Naive thymus-derived CD8-positive, alpha-beta T cell (primary cell): ENCODE measurements around the gene KRT6B. TPM values are rescaled to one million over a fixed set of nuclear protein-coding genes. Genes with fewer than 3 reads are reported as not detected.

Experiments
- ATAC-seq, 2 donors: fragments of 150-1000 bp; cut with Tn5 transposase in 1 of 2; sonication (Bioruptor Pico), chemical (Tn5 transposase) in 1 of 2; 1 replicate in 1 of 2; 2 replicates in 1 of 2; pipeline ENCODE4 v1.10.0; 2021; ENCODE audit warnings: mild to moderate bottlenecking in 2 of 2, moderate library complexity in 2 of 2
- POLR2A ChIA-PET: fragments of 350-600 bp; sonication (Branson Sonifier 250); formaldehyde crosslinking; loops from one replicate; lab custom pipeline; 2021; ENCODE audit warnings: antibody characterized with exemption; lab: Charles Lee
- DNase-seq, 10 donors: peaks; one replicate each; pipeline versions ENCODE4 v3.0.0 to v3.0.0-alpha.2; 2020 to 2022
- H3K27ac Mint-ChIP-seq, 10 donors: one replicate each; pipeline ENCODE4 v1.8.0; 2020 to 2022; ENCODE audit warnings: mild to moderate bottlenecking in 10 of 10, mixed read lengths in 10 of 10, moderate library complexity in 4 of 10, inconsistent platforms in 1 of 10
- H3K27me3 Mint-ChIP-seq, 5 donors: one replicate each; pipeline ENCODE4 v1.8.0; 2021 to 2022; ENCODE audit warnings: mixed read lengths in 5 of 5
- H3K36me3 Mint-ChIP-seq, 3 donors: one replicate each; pipeline ENCODE4 v1.8.0; 2020 to 2022; ENCODE audit warnings: mixed read lengths in 3 of 3, mild to moderate bottlenecking in 2 of 3, inconsistent platforms in 1 of 3
- H3K4me1 Mint-ChIP-seq, 4 donors: one replicate each; pipeline ENCODE4 v1.8.0; 2021 to 2022; ENCODE audit warnings: mixed read lengths in 4 of 4
- H3K4me3 Mint-ChIP-seq, 10 donors: one replicate each; pipeline ENCODE4 v1.8.0; 2020 to 2022; ENCODE audit warnings: mild to moderate bottlenecking in 10 of 10, mixed read lengths in 10 of 10, moderate library complexity in 6 of 10, inconsistent platforms in 1 of 10
- H3K9me3 Mint-ChIP-seq, 9 donors: one replicate each; pipeline ENCODE4 v1.8.0; 2020 to 2022; ENCODE audit warnings: mixed read lengths in 9 of 9, mild to moderate bottlenecking in 3 of 9, inconsistent platforms in 1 of 9, moderate library complexity in 1 of 9
- polyA plus RNA-seq, 3 donors: library from polyadenylated mRNA; unstranded; fragments of 300-500 nt; fragmentation: Illumina TruSeq; gene quantifications; one replicate each; pipeline ENCODE4 v1.2.3, GENCODE V29; 2021
- total RNA-seq, 8 experiments: library from RNA in 2 of 8; stranded (reverse) in 2 of 8; gene quantifications; one replicate each; pipeline ENCODE4 v1.2.3 and lab custom pipeline; 2021 to 2026

Gene KRT6B
- total and polyA plus RNA-seq, 5 experiments from 2014 or later: not detected

DNA sequence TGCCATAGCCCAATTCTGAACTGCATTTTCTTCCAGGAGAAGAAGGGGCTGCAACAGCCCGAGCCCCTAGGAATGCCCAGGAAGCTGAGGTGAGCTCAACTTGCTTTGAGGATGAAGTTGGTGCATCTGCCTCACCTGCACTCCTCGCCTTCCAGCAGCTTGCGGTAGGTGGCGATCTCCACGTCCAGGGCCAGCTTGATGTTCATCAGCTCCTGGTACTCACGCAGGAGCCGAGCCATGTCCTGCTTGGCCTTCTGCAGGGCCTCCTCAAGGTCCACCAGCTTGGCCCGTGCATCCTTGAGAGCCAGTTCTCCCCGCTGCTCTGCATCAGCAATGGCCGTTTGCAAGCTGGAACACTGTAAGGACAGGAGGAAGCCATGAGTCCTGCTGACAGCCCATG lies 23.8 kb downstream of the KRT6B start:
- DNase-seq (no peak), ATAC-seq (no peak)
- Mint-ChIP-seq H3K4me1 (peaks cover 0 to 1% (median 0%) of the 10 kb centered on the region in 4 donors), H3K4me3 (no peak overlapping the region), H3K27me3 (peaks cover 8 to 68% (median 19%) of the 10 kb centered on the region in 5 donors), H3K9me3 (no peaks in the 10 kb centered on the region), H3K36me3 (no peaks in the 10 kb centered on the region), H3K27ac (no peak overlapping the region)
- POLR2A ChIA-PET: interaction anchor here (1.3 kb wide), 1 partner anchor 120 kb away, joined by 3 read pairs; no protein-coding TSS in a partner anchor

DNA sequence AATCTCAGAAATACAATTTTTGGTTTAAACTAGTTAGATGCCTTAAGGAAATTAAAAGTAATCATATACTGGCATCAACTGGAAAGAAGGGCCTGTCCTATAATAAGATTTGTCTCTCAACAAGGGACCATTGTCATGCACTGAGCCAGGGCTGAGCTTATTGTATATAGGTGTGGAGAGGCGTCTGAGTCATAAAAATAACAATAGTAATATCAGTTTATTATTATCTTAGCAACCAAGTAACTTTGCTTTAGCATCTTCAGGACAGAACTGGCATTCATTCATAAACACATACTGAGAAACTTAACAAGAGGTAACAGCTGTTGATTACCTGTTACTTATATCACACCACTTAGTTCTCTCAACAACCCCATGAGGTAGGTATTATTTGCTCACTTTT lies 24.9 kb downstream of the KRT6B start:
- Mint-ChIP-seq H3K4me3 (no peak overlapping the region), H3K9me3 (no peaks in the 10 kb centered on the region), H3K4me1 (peaks cover 0 to 1% (median 0%) of the 10 kb centered on the region in 4 donors), H3K27me3 (peaks cover 4 to 66% (median 14%) of the 10 kb centered on the region in 5 donors), H3K36me3 (no peaks in the 10 kb centered on the region), H3K27ac (no peak overlapping the region)
- POLR2A ChIA-PET: interaction anchor here (0.8 to 1.3 kb wide), 2 partner anchors 53 to 121 kb away, joined by 3 read pairs; no protein-coding TSS in a partner anchor
- DNase-seq (no peak), ATAC-seq (no peak)

DNA sequence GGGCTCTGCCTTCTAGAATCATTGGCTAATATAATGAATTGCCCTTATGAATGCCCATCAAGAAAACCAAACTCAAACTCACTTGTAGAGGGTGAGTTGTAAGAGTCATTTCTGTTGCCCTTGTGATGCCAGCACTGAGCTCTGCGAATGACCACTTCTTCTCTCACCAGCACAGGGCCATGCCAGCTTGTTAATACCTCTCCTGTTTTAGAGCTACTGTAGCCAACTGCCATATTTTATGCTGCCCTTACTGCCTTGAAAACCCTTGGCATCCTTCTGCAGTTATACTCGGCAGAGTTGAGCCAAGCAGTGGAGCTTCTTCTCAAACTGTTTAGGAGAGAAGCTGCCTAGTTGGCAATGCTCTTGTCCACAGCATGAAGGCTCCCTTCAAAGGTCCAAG lies 25.9 kb downstream of the KRT6B start:
- H3K36me3 Mint-ChIP-seq: no peaks in the 10 kb centered on the region
- peaks cover 4 to 64% (median 14%) of the 10 kb centered on the region in 5 donors for H3K27me3 Mint-ChIP-seq

DNA sequence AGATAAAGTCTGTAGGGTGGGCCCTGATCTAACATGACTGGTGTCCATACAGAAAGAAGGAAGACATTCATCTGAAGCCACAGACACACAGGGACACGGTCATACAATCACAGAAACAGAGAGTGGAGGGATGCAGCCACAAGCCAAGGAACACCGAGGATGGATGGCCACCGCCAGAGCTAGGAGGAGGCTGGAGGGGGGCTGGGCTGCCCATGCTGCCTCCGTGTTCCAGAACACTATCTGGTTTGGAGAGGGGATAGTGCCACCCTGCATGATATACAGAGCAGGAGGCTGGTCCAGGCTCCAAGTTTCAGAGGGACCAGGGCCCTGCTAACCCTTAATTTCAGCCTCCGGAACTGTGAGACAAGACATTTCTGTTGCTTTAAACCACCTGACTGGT lies 26.5 kb downstream of the KRT6B start:
- H3K4me3 Mint-ChIP-seq: no peak overlapping the region
- DNase-seq: no peak
- no peaks in the 10 kb centered on the region for H3K9me3 Mint-ChIP-seq
- peaks cover 0 to 1% (median 0%) of the 10 kb centered on the region in 4 donors for H3K4me1 Mint-ChIP-seq
- ATAC-seq: no peak
- POLR2A ChIA-PET: no interaction called here
- peaks cover 4 to 58% (median 12%) of the 10 kb centered on the region in 5 donors for H3K27me3 Mint-ChIP-seq
- H3K27ac Mint-ChIP-seq: no peak overlapping the region
- no peaks in the 10 kb centered on the region for H3K36me3 Mint-ChIP-seq

More for the DNA sequence above, 25.9 kb downstream of the KRT6B start:
- Mint-ChIP-seq H3K27ac (no peak overlapping the region), H3K9me3 (no peaks in the 10 kb centered on the region), H3K4me1 (peaks cover 0 to 1% (median 0%) of the 10 kb centered on the region in 4 donors), H3K4me3 (no peak overlapping the region)
- POLR2A ChIA-PET: no interaction called here
- DNase-seq: no peak
- no peak for ATAC-seq

DNA sequence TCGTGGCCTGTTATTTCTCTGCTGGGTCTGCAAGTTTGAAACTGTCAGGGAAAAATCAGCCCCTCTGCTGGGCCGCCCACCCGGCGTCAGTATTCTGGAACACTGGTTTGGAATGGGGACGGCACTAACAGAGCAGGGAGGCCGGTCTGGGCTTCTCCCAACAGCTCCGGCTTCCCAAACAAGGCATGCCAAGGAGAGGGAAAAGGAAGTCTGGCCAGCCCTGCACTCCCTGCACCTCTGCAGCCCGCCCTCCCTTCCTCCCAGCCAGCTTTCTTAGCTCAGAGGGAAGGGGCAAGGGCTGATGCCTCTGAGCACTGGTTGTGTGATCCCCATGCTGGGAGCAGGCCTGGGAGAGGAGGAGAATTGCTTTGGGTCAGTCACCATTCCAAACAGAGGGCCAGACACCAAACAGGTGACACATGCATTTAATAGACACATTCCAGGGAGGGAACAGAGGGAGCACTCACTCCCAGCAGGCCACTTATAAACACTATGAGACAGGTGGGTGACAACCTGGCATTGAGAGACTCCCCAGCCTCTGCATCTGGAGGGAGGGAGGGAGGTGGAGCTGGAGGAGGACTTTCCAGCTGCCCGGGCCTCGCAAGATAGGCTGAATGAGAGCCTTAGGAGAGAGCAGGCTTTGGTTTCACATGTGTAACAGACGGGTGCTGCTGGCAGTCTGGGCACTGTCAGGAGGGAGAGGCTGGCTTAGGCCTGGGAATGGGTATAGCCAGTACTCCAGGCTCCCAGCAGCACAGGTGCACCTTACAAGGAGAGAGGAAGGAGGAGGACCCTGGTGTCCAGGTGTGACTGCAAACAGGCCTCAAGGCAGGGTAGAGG lies 28.1 kb downstream of the KRT6B start:
- DNase-seq (no peak), ATAC-seq (no peak)
- Mint-ChIP-seq H3K9me3 (no peaks in the 10 kb centered on the region), H3K4me1 (peaks cover 0 to 9% (median 2%) of the 10 kb centered on the region in 4 donors), H3K4me3 (no peak overlapping the region), H3K27ac (peak overlapping the region in 1 of 10 donors; percentile 74), H3K27me3 (peaks cover 4 to 42% (median 8%) of the 10 kb centered on the region in 5 donors), H3K36me3 (no peaks in the 10 kb centered on the region)
- POLR2A ChIA-PET: no interaction called here

DNA sequence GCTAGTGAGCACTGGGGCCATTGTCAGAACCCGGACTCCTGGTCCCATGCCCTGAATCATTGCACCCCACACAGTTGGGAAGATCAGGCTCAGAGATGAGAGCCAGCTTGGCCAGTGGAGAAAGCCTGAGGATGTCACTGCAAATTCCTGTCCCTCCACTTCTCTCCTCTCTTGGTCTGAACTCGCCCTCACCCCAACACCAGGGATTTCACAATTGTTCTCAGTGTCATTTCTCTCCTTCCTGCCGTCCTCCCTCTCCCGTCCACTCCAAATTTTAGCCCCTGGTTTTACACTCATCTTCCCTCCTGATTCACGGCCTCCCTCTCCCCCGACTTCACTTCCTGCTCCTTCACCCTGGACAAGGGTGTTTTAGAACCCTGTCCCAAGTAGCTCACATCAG lies 28.9 kb downstream of the KRT6B start:
- POLR2A ChIA-PET: no interaction called here
- peaks cover 0 to 9% (median 2%) of the 10 kb centered on the region in 4 donors for H3K4me1 Mint-ChIP-seq
- DNase-seq: no peak
- ATAC-seq: no peak
- peak overlapping the region in 1 of 10 donors; percentile 77 for H3K27ac Mint-ChIP-seq
- no peak overlapping the region for H3K4me3 Mint-ChIP-seq
- H3K36me3 Mint-ChIP-seq: no peaks in the 10 kb centered on the region
- no peaks in the 10 kb centered on the region for H3K9me3 Mint-ChIP-seq
- peaks cover 4 to 35% (median 7%) of the 10 kb centered on the region in 5 donors for H3K27me3 Mint-ChIP-seq

DNA sequence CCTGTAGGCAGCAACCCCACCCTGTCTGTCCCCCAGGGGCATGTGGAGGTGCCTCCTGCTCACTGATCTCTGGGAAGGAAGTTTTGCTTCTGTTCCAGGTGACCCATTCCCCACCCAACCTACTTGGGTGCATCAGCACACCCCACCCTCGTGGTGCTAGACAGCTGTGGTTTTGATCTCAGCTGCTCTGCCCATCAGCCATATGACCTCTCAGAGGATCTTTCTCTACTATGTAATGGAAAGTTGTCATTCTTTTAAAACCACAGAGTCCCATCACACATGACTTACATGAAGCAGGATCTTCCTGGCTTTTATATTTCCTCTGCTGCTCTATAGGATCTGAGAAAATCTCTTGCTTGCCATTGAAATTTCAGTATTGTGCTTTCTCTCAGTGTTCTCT lies 32.3 kb downstream of the KRT6B start:
- Mint-ChIP-seq H3K4me3 (no peak overlapping the region), H3K4me1 (peaks cover 0 to 9% (median 2%) of the 10 kb centered on the region in 4 donors), H3K27ac (no peak overlapping the region), H3K36me3 (no peaks in the 10 kb centered on the region), H3K27me3 (peaks cover 2 to 40% (median 11%) of the 10 kb centered on the region in 5 donors), H3K9me3 (no peaks in the 10 kb centered on the region)
- ATAC-seq: no peak
- POLR2A ChIA-PET: no interaction called here
- DNase-seq: no peak

DNA sequence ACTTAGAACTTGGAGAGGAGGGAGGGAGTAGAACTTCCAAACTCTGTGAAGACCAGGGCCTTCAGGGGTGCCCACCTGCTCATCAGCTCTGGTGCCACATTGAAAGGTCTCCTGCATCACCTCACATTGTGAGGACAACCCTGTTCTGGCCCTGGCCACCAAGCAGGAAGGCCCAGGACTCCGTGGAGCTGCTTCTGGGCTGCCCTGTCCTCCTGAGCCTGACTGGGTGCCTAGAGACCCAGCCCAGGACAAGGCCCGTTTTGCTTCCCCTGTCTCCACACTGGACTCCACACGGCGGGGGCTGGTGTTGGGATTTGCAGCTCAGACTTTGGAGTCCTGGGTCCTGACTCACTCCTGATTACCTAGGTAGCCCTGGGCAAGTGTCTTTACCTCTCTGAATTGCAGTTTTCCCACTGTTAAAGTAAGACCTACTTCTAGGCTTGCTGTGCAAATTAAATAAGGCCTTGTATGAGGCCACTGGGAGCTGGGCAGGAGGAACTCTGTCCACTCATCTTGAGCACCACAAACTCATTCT lies 33.3 kb downstream of the KRT6B start:
- Mint-ChIP-seq H3K4me1 (peaks cover 0 to 9% (median under 1%) of the 10 kb centered on the region in 4 donors), H3K9me3 (no peaks in the 10 kb centered on the region), H3K27me3 (peaks cover 1 to 34% (median 14%) of the 10 kb centered on the region in 5 donors), H3K4me3 (no peak overlapping the region), H3K36me3 (no peaks in the 10 kb centered on the region), H3K27ac (peak overlapping the region in 1 of 10 donors; percentile 49)
- no peak for ATAC-seq
- DNase-seq: no peak
- POLR2A ChIA-PET: no interaction called here

DNA sequence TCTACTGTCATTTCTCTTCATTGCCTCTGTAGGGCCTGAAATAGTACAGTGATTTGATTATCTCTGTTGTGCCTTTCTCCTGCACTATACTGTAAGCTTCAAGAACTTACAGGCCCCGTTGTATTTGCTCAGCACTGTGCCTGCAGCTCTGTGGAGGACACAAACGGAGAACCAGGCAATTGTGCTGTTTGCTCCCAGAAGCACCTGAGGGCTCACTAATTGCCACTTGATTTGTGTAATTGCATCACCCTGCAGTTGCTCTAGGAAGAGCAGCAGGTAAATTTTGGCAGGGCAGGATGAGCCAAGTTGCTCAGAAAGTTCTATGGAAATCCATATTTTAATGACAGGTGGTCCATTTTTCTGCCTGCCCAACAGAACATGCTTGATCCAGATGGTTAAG lies 34.2 kb downstream of the KRT6B start:
- peak overlapping the region in 1 of 10 donors; percentile 1 for H3K27ac Mint-ChIP-seq
- H3K27me3 Mint-ChIP-seq: peaks cover 2 to 25% (median 16%) of the 10 kb centered on the region in 5 donors
- H3K4me1 Mint-ChIP-seq: peaks cover 0 to 9% (median under 1%) of the 10 kb centered on the region in 4 donors
- ATAC-seq (no peak), DNase-seq (peak in 1 of 10 donors; percentile 8)
- H3K9me3 Mint-ChIP-seq: no peaks in the 10 kb centered on the region
- H3K36me3 Mint-ChIP-seq: no peaks in the 10 kb centered on the region
- POLR2A ChIA-PET: no interaction called here
- H3K4me3 Mint-ChIP-seq: no peak overlapping the region

DNA sequence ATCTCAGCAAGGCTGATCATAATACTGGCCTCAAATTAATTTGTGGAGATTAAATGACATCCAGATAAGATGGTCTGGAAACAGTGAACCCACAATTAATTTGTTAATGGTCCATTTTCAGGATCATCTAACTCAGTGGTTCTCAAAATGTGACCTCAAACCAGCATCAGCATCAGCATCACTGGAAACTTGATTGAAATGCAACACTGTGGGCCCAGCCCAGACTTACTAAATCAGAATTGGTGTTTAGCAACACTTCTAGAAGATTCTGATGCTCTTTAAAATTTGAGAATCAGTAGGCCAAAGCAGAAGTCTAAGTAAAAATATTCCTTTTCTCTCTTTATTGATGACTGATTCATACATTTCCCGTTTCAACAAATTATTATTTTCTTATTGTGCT lies 35.2 kb downstream of the KRT6B start:
- H3K4me3 Mint-ChIP-seq: no peak overlapping the region
- H3K4me1 Mint-ChIP-seq: peaks cover 0 to 9% (median under 1%) of the 10 kb centered on the region in 4 donors
- DNase-seq (no peak), ATAC-seq (no peak)
- no peaks in the 10 kb centered on the region for H3K36me3 Mint-ChIP-seq
- no peak overlapping the region for H3K27ac Mint-ChIP-seq
- peaks cover 4 to 22% (median 16%) of the 10 kb centered on the region in 5 donors for H3K27me3 Mint-ChIP-seq
- H3K9me3 Mint-ChIP-seq: no peaks in the 10 kb centered on the region
- POLR2A ChIA-PET: no interaction called here

DNA sequence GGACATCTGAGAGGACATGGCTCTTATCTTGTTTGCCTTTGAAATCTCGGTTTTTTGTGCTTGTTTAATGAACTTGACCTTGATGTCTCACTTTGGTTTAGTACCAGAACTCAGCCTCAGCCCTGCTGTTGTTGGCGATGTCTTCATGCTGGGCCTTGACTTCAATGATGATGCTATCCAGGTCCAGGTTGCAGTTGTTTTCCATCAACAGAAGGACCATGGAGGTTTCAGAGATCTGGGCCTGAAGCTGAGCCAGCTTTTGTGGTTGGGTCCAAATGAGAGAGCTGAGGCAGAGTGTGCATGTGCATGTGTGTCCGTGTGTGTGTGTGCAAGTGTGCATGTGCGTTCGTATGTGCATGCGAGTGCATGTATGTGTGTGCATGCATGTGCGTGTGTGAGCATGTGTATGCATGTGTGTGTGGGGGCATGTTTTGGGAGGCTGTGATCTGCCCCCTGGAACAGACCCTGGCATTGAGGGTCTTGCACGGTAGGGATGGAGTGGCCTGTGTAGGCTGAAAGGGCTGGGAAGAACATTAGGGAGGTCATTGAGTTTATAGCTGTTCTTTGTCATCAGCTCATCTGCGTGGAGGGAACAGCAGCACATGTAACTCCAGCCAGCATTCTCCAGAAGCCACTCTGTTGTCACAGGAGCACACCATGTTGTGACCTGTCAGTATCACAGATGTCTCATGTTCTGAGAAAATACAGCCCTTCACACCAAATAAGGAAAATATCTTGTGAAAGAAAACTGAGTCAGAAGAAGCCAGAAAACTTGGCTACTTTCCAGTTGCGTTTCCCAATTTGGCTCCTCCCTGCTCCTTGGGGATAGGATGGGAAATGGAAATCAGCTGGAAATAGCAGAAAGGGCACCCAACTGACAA lies 35.8 kb downstream of the KRT6B start:
- DNase-seq (no peak), ATAC-seq (no peak)
- Mint-ChIP-seq H3K4me1 (peaks cover 0 to 9% (median under 1%) of the 10 kb centered on the region in 4 donors), H3K36me3 (no peaks in the 10 kb centered on the region), H3K9me3 (peaks cover 0 to under 1% (median 0%) of the 10 kb centered on the region in 9 donors), H3K27me3 (peaks cover 4 to 20% (median 16%) of the 10 kb centered on the region in 5 donors), H3K4me3 (no peak overlapping the region), H3K27ac (peak overlapping the region in 1 of 10 donors; percentile 53)
- POLR2A ChIA-PET: no interaction called here

DNA sequence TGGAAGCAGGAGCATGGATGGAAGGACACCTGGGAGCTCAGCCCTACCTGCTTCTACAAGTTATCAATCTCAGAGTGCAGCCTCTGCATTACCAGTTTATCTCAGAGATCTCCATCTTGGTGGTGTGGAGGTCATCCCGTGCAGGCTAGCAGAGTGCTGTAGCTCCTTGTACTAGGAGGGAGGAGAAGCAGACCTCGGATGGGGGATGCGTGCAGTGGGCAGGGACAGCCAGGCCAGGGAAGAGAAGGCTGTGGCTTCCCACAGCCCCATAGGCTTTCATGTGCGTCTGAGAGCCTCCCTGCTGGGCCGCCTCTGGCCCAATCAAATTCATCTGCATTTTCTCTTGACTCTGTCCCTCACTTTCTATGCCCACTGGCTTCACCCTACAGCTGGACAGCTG lies 37.0 kb downstream of the KRT6B start:
- POLR2A ChIA-PET: no interaction called here

More for the DNA sequence above, 37.0 kb downstream of the KRT6B start:
- no peak overlapping the region for H3K4me3 Mint-ChIP-seq
- ATAC-seq (no peak), DNase-seq (peak in 1 of 10 donors; percentile 50)
- H3K36me3 Mint-ChIP-seq: no peaks in the 10 kb centered on the region
- peaks cover 0 to 5% (median 0%) of the 10 kb centered on the region in 4 donors for H3K4me1 Mint-ChIP-seq
- H3K27ac Mint-ChIP-seq: no peak overlapping the region
- H3K9me3 Mint-ChIP-seq: peaks cover 0 to 2% (median 0%) of the 10 kb centered on the region in 9 donors
- peaks cover 4 to 21% (median 16%) of the 10 kb centered on the region in 5 donors for H3K27me3 Mint-ChIP-seq
